SU-DHL-6 (cell line): ENCODE data around the gene LOXL1.

Source experiments
- H2AFZ ChIP-seq: fragments of 200-600 bp; sonication (generic); 2 replicates; pipeline ENCODE4 v1.6.1; 2014; ENCODE audit warnings: low read depth, mild to moderate bottlenecking, moderate library complexity, mixed read lengths, antibody characterized with exemption, low read length; ENCODE audit not compliant: severe bottlenecking
- H3F3A ChIP-seq: fragments of 200-600 bp; shearing (Covaris generic); 2 replicates; pipeline ENCODE4 v1.6.0; 2016; ENCODE audit warnings: antibody characterized with exemption, mild to moderate bottlenecking; ENCODE audit not compliant: insufficient read depth
- H3K27ac ChIP-seq: fragments of 200-600 bp; sonication (generic); 2 replicates; pipeline ENCODE4 v1.5.1; 2016; ENCODE audit warnings: low read depth, mild to moderate bottlenecking, low read length, moderate library complexity, mixed read lengths
- H3K27me3 ChIP-seq: fragments of 200-600 bp; sonication (generic), shearing (Covaris generic); 2 replicates; pipeline ENCODE4 v1.6.0; 2014; ENCODE audit warnings: mild to moderate bottlenecking, low read length
- H3K36me3 ChIP-seq: fragments of 200-600 bp; sonication (generic); 2 replicates; pipeline ENCODE4 v1.6.1; 2014; ENCODE audit warnings: mild to moderate bottlenecking, low read length, mixed read lengths
- H3K4me2 ChIP-seq: fragments of 300-600, 200-600 bp; shearing (Covaris generic), sonication (generic); 2 replicates; pipeline ENCODE4 v1.6.0; 2014; ENCODE audit warnings: low read length, low read depth, mild to moderate bottlenecking; ENCODE audit not compliant: poor library complexity, severe bottlenecking
- H3K4me3 ChIP-seq: fragments of 200-600 bp; sonication (generic); 2 replicates; pipeline ENCODE4 v1.5.1; 2014; ENCODE audit warnings: antibody characterized with exemption, low read length, mild to moderate bottlenecking, mixed read lengths; ENCODE audit not compliant: insufficient read depth, poor library complexity, severe bottlenecking
- H3K79me2 ChIP-seq: fragments of 200-600 bp; sonication (generic); 2 replicates; pipeline ENCODE4 v1.6.1; 2014; ENCODE audit warnings: mild to moderate bottlenecking, low read length, moderate library complexity; ENCODE audit not compliant: insufficient read depth
- H3K9ac ChIP-seq: fragments of 200-600 bp; sonication (generic); 2 replicates; pipeline ENCODE4 v1.7.0; 2014; ENCODE audit warnings: mild to moderate bottlenecking, low read length
- H3K9me2 ChIP-seq: fragments of 200-600 bp; sonication (generic); replicated peaks from 2 replicates; pipeline ENCODE4 v1.6.1; 2014; ENCODE audit warnings: low read length; ENCODE audit not compliant: insufficient read depth
- H3K9me3 ChIP-seq: fragments of 200-600 bp; sonication (generic); 2 replicates; pipeline ENCODE4 v1.6.1; 2014; ENCODE audit warnings: low read length, mixed read lengths; ENCODE audit not compliant: insufficient read depth
- H4K20me1 ChIP-seq: fragments of 200-600 bp; sonication (generic); 2 replicates; pipeline ENCODE4 v1.6.1; 2014; ENCODE audit warnings: low read depth, mild to moderate bottlenecking, antibody characterized with exemption, low read length, moderate library complexity, mixed read lengths
- EZH2phosphoT487 ChIP-seq: fragments of 200-600 bp; sonication (generic), shearing (Covaris generic); conservative IDR thresholded peaks from 2 replicates; pipeline ENCODE4 v1.6.1; 2018; ENCODE audit warnings: mild to moderate bottlenecking, antibody characterized with exemption, low read length, moderate library complexity, mixed read lengths
- TF ChIP-seq, protein P1 (sequence below): fragments of 200-600 bp; sonication (generic); IDR thresholded peaks from one replicate; pipeline ENCODE4 v1.5.1; 2017; ENCODE audit warnings: antibody characterized with exemption, mild to moderate bottlenecking, low read length, moderate library complexity; ENCODE audit not compliant: insufficient read depth, poor library complexity, severe bottlenecking

LOXL1 gene

GRCh38 chr15:73902121-73903020 lies 23.9 kb upstream of the LOXL1 start:
- no peaks in the 10 kb centered on the region for H3K27me3 ChIP-seq
- no peak overlapping the region for H3K4me3 ChIP-seq
- no peaks in the 10 kb centered on the region for H4K20me1 ChIP-seq
- H3K36me3 ChIP-seq, result no peaks in the 10 kb centered on the region
- TF ChIP-seq, protein P1, sequence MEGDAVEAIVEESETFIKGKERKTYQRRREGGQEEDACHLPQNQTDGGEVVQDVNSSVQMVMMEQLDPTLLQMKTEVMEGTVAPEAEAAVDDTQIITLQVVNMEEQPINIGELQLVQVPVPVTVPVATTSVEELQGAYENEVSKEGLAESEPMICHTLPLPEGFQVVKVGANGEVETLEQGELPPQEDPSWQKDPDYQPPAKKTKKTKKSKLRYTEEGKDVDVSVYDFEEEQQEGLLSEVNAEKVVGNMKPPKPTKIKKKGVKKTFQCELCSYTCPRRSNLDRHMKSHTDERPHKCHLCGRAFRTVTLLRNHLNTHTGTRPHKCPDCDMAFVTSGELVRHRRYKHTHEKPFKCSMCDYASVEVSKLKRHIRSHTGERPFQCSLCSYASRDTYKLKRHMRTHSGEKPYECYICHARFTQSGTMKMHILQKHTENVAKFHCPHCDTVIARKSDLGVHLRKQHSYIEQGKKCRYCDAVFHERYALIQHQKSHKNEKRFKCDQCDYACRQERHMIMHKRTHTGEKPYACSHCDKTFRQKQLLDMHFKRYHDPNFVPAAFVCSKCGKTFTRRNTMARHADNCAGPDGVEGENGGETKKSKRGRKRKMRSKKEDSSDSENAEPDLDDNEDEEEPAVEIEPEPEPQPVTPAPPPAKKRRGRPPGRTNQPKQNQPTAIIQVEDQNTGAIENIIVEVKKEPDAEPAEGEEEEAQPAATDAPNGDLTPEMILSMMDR, result no peak
- TF ChIP-seq EZH2phosphoT487, result no peak
- no peak overlapping the region for H3K9ac ChIP-seq
- no peak overlapping the region for H3K4me2 ChIP-seq
- no peak overlapping the region for H2AFZ ChIP-seq
- H3K27ac ChIP-seq, result no peak overlapping the region
- H3F3A ChIP-seq, result no peaks in the 10 kb centered on the region
- H3K9me2 ChIP-seq, result no peaks in the 10 kb centered on the region
- no peaks in the 10 kb centered on the region for H3K9me3 ChIP-seq
- no peaks in the 10 kb centered on the region for H3K79me2 ChIP-seq

- no peak overlapping the region for H3K4me2 ChIP-seq
- H3K9me3 ChIP-seq, result no peaks in the 10 kb centered on the region
- H3F3A ChIP-seq, result no peaks in the 10 kb centered on the region
- no peak overlapping the region for H3K27ac ChIP-seq
- H3K27me3 ChIP-seq, result no peaks in the 10 kb centered on the region
- no peaks in the 10 kb centered on the region for H3K9me2 ChIP-seq
- H4K20me1 ChIP-seq, result no peaks in the 10 kb centered on the region
- no peak overlapping the region for H2AFZ ChIP-seq
- TF ChIP-seq EZH2phosphoT487, result no peak
- TF ChIP-seq, protein P1, result no peak
- H3K9ac ChIP-seq, result no peak overlapping the region
- H3K4me3 ChIP-seq, result no peak overlapping the region
- H3K79me2 ChIP-seq, result no peaks in the 10 kb centered on the region
- no peaks in the 10 kb centered on the region for H3K36me3 ChIP-seq
Measured at GRCh38 chr15:73904026-73904815, 22.0 kb upstream of the LOXL1 start.

- Histone ChIP-seq H3K27me3 (no peaks in the 10 kb centered on the region), H3K9me3 (no peaks in the 10 kb centered on the region), H3K4me3 (no peak overlapping the region), H2AFZ (no peak overlapping the region), H3K36me3 (no peaks in the 10 kb centered on the region), H4K20me1 (no peaks in the 10 kb centered on the region), H3K79me2 (no peaks in the 10 kb centered on the region), H3K9me2 (no peaks in the 10 kb centered on the region), H3K9ac (no peak overlapping the region), H3F3A (no peaks in the 10 kb centered on the region), H3K4me2 (no peak overlapping the region), H3K27ac (no peak overlapping the region)
- no peak for TF ChIP-seq EZH2phosphoT487
- TF ChIP-seq, protein P1, result no peak
Measured at GRCh38 chr15:73905225-73905827, 20.9 kb upstream of the LOXL1 start.
